K562 (cell line): Measurements from ENCODE around the gene CHPF2.

ENCODE experiments used
- ATF3 ChIP-seq, 2 experiments: fragments of 450-650 bp in 1 of 2; sonication (generic) in 1 of 2; formaldehyde crosslinking in 1 of 2; IDR thresholded peaks in 1 of 2; conservative IDR thresholded peaks in 1 of 2; 2 replicates each; pipeline versions ENCODE4 v1.6.1 to v1.8.1; 2016 to 2023; ENCODE audit warnings: mild to moderate bottlenecking in 2 of 2, moderate library complexity in 2 of 2, inconsistent platforms in 1 of 2, missing genetic modification reagents in 1 of 2
- ELF4 ChIP-seq: fragments of 450-650 bp; formaldehyde crosslinking; IDR thresholded peaks from 2 replicates; pipeline ENCODE4 v1.4.0; 2022; ENCODE audit warnings: missing genetic modification characterization
- ESRRA ChIP-seq: fragments of 450-650 bp; IDR thresholded peaks from 2 replicates; pipeline ENCODE4 v1.6.1; 2014; ENCODE audit warnings: low read depth, mild to moderate bottlenecking, moderate library complexity, borderline replicate concordance
- FOXM1 ChIP-seq, 2 experiments: fragments of 450-650 bp in 1 of 2; sonication (generic) in 1 of 2; formaldehyde crosslinking in 1 of 2; IDR thresholded peaks; 2 replicates each; pipeline versions ENCODE4 v1.6.1 to v1.9.0; 2017 to 2022; ENCODE audit warnings: low read depth in 2 of 2, mild to moderate bottlenecking in 2 of 2, missing genetic modification reagents in 1 of 2, moderate library complexity in 1 of 2
- IFI16 ChIP-seq: fragments of 250-450 bp; sonication (Bioruptor Pico); IDR thresholded peaks from 2 replicates; pipeline ENCODE4 v2.1.2; 2022; ENCODE audit warnings: mild to moderate bottlenecking, inconsistent platforms
- MCM2 ChIP-seq: fragments of 450-650 bp; IDR thresholded peaks from 2 replicates; pipeline ENCODE4 v1.6.1; 2017; ENCODE audit warnings: low read depth, mild to moderate bottlenecking
- MEF2A ChIP-seq: IDR thresholded peaks from 2 replicates; pipeline ENCODE4 v1.6.1; 2011; ENCODE audit warnings: low read depth, mild to moderate bottlenecking, low read length, moderate library complexity; ENCODE audit not compliant: control insufficient read depth
- RAD21 ChIP-seq, 2 experiments: fragments of 250-450 bp in 1 of 2; fragments of 450-650 bp in 1 of 2; sonication (Bioruptor Pico) in 1 of 2; formaldehyde crosslinking in 1 of 2; IDR thresholded peaks in 1 of 2; conservative IDR thresholded peaks in 1 of 2; 2 replicates each; pipeline versions ENCODE4 v1.4.0 to v1.8.0; 2020 to 2022; ENCODE audit warnings: mild to moderate bottlenecking in 2 of 2, moderate library complexity in 1 of 2
- SMC3 ChIP-seq: conservative IDR thresholded peaks from 2 replicates; pipeline ENCODE4 v1.6.1; 2011; ENCODE audit warnings: low read depth, low read length, improper control_type of control experiment; ENCODE audit not compliant: insufficient read depth
- ZNF449 ChIP-seq: fragments of 250-450 bp; sonication (Bioruptor Pico); IDR thresholded peaks from 2 replicates; pipeline ENCODE4 v1.8.0; 2022; ENCODE audit warnings: moderate library complexity, mild to moderate bottlenecking, inconsistent platforms
- ZNF766 ChIP-seq: fragments of 200-800 bp; sonication (Bioruptor generic); conservative IDR thresholded peaks from 2 replicates; pipeline ENCODE4 v1.6.1; 2016; ENCODE audit warnings: missing genetic modification characterization, missing compliant biosample characterization

- no peak for TF ChIP-seq ATF3 (IDR thresholded peaks at IDR 0.05)
- no peak for TF ChIP-seq ATF3 (CRISPR knock-in tag; conservative IDR thresholded peaks at IDR 0.05)
- TF ChIP-seq ELF4 (CRISPR knock-in tag) = no peak
- TF ChIP-seq MEF2A = no peak
- no peak for TF ChIP-seq IFI16
- no peak for TF ChIP-seq SMC3
- TF ChIP-seq ZNF766 (CRISPR knock-in tag) = no peak
- TF ChIP-seq FOXM1 (IDR thresholded peaks at IDR 0.05; ENCODE audit: low read depth) = no peak
- TF ChIP-seq FOXM1 (CRISPR knock-in tag; IDR thresholded peaks at IDR 0.05; ENCODE audit: low read depth) = no peak
- TF ChIP-seq MCM2 = no peak
- TF ChIP-seq ESRRA = no peak
- no peak for TF ChIP-seq ZNF449
- TF ChIP-seq RAD21 (CRISPR knock-in tag; conservative IDR thresholded peaks at IDR 0.05 in 1 of 2, IDR thresholded peaks at IDR 0.05 in 1 of 2) = no peak
Observed at GRCh38 chr7:151260471-151260870, 28.2 kb downstream of the CHPF2 start.
